ENCODE results near the gene ALX3.
A peak's percentile ranks its signal among the peaks of the same experiment; 100 is the strongest.
"Not testable (repeated sequence)": the region's sequence is repeated elsewhere in the genome, so short reads cannot be mapped to it uniquely, and the experiment has no call there.

ALX3 gene

DNA sequence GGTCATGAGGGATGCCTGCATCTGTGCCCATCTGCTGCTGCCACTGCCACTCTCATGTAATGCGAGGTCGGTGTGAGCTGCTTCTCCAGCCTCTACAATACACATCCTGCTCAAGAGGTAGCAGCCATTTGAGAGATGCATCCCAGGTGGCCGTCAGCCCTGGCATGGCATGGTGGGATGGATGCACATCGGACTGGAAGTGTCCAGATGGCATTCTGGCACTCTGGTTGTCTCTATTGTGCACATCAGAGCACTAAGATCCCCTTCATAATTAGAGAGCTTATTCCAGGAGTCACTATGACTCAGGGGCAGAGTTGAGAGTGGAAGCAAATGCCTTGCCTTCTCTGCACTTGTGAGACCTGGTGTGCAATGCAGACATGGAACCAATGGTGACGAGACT is 32.2 kb downstream of the ALX3 start:
- no peak for DNase-seq

DNA sequence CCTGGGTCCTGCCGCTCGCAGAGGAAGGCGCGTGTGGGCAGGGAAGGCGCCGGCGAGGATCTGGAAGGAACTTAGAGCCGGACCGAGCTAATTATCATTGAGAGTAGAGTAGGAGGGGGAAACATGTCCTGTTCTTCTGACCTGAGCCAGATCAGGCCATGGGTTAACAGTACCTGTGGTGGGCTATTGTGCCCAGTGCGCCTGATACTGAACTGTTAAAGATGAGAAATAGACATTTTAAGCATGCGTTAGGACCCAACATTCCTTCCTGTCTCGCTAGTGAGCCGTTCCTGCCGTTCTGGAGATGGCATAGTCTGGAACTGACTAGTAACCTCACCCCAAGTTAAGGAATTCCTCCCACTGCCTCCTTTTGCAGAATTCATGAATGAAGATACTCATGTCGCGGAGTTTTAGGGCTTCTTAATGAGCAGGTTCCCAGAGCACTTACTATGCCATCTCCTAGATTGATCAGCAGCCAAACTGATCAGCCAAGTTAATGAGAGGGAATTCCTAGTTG is 35.2 kb downstream of the ALX3 start:
- no peak for DNase-seq

DNA sequence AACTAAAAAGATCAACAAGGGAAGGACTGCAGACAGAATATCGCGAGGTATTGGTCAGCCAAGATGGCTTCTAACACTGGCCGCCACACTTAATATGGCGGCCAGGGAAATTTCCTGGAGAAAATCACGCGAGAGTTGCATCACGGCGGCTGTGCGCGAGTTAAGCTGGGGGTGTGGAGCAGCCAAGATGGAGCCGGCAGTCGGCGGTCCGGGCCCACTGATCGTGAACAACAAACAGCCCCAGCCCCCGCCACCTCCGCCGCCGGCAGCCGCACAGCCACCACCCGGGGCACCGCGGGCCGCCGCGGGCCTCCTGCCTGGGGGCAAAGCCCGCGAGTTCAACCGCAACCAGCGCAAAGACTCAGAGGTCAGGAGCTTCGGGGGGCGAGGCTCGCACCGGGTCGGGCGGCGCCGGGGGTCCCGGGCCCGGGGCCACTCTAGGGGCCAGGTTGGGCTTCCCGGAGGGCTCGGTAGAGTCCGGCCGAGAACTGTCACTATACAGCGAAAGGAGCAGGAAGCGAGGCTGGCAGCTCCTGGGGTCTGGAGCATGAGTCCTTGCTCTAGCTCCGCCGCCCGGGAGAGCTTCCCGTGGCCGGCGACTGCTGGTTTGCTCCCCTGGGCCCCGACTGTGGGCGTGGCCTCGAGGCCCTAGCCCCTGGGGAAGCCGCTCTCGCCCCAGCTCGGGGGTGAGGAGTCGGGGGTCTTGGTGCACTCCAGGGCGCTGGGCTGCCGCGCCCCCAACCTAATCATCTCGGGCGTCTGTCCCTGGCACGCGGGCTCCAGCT is 35.8 kb downstream of the ALX3 start, which contains the start of gene STRIP1:
TSS of gene STRIP1 (plus strand) at position 174 of the 785 bp plus-strand sequence. CDS start at position 188, 14 bp downstream.
- peak; percentile 98 for DNase-seq

DNA sequence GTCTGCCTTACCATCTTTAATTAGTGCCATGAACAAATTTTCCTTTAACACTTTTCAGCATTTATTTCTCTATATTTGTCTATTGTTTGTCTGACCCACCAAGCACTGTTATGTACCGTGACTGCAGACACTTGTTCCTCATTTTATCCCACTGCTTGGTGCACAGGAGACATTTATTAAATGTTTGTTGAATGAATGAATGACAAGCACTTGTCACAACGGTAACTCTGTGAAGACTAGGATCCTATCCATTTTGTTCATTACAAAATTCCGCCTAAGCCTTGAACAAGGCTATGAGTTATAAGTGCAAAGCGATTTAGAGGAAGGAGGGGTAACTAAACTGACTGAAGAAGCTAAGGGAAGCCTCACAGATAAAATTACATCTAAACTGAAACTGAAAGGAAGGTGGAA is 36.4 kb downstream of the ALX3 start:
- DNase-seq, result no peak

DNA sequence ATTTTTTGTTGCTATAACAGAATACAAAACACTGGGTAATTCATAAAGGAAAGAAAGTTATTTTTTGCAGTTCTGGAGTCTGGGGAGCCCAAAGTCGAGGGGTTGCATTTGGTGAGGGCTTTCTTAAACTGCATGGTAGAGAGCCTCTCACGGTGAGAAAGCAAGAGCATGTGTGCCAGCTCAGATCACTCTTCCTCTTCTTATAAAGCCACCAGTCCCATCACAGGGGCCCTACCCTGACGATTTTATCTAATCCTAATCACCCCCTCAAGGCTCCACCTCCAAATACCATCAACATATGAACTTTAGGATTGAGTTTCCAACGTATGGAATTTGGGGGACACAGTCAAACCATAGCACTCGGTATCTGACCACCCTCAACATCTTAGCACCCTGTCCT is 37.1 kb downstream of the ALX3 start:
- DNase-seq, result no peak

DNA sequence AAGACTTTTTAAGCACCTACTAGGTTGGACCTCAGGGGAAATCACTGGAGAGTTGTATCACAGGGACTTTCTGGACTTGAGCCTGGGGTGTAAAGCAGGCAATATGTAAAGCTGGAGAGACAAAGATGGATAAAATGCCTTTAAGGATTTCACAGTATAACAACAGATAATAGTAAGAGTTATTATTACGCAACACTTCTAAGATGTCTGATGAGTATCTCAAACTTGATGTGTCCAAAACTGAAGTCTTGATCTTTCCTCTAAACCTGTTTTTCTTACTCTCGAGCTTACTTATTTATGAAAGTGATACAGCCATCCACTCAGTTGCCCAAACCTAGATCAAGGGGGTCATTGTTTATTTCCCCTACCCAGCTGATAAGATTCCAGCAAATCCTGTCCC is 38.1 kb downstream of the ALX3 start:
- no peak for DNase-seq

DNA sequence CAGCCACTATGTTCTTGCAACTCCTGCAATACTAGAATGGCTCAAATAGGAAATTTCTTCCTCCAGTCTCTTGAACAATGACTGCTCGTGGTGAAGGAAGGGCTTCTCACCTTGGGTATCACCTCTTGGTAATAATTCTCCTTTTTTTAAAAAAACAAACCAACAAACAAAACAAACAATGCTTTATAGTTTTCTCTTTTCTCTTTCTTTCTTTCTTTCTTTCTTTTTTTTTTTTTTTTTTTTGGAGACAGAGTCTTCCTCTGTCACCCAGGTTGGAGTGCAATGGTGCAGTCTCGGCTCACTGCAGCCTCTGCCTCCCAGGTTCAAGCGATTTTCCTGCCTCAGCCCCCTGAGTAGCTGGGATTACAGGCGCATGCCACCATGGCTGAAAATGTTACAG is 39.8 kb downstream of the ALX3 start:
- DNase-seq, result not testable (repeated sequence)

DNA sequence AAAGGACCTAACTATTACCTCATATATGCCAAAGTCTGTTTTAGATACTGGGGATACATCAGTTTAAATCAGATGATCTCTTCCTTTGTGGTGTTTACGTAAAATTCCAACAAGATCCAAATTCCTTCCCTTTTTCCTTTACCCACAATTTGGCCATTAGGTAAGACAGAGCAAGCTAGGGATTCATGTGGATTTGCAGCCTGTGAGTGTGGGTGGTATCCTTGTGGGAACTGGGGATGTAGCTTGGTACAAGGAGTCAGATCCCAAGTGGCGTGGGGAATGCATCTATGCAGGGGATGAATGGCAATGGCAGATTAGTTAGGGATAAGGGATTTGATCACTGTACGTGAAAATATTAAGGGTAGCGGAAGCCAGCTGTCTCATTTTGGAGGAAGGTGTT is 45.9 kb downstream of the ALX3 start:
- DNase-seq, result no peak

DNA sequence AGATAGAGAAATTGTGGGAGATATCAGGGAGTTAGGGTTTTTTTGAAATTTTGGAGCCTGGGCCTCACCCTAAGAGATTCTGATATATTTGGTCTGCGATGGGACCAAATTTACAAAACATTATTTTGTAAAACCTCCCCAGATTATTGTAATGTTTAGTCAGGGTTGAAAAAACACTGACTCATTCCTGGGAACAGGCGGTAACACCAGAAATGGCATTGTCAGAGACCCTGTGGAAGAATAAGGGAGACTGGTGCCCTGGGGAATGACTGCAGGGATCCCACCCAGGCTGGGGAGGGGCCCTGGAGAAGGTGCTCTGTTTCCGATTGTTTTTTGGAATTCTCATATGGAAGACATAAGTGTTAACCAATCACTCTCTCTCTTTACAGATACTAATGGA is 49.2 kb downstream of the ALX3 start:
- DNase-seq, result no peak

DNA sequence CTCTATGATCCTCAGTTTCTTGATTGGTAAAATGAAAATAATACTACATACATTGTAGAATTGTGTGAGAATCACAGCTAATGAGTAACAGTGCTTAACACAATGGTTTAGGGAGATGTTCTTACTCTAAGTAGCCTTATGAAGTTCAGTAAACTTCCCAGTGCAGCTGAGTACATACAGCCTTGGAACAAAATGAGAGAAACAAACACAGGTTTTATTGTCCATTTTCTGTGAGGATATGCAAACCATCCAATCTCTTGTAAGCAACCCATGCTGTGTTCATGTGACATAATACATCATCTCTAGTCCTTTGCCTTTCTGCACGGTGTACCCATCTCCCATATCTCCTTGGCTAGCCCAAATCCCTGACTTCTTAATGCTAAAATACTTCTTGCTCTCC is 50.7 kb downstream of the ALX3 start:
- DNase-seq, result no peak

DNA sequence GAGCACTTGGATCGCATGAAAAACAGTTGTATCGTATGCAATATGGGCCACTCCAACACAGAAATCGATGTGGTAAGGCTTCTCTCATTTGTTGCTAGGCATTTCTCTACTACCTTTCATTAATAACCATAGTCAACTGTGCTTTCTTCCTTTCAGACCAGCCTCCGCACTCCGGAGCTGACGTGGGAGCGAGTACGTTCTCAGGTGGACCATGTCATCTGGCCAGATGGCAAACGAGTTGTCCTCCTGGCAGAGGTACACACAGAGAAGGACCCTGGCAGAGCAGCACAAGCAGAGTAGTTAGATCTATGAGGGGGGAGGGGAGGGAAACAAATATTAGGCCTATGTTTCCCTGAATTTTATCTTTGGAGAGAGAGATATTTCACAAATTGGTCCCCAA is 52.1 kb downstream of the ALX3 start:
- DNase-seq, result no peak

DNA sequence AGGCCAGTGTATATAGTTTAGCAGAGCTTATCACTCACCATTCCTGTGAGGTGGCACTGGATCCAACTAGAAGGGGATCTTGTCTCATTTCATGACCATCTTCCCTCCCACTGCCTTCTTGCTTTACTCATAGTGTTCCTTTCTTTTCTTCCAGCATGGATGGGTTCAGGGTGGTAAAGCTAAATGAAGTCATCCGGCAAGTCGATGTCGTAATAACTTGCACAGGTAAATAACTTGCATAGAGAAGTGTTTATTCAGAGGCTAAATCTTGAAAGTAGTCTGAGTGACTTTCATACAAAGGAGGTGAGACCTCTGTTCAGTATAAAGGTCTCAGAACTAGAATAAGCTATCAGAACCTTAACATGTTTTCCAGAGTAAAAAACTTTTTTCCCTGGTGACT is 52.7 kb downstream of the ALX3 start:
- DNase-seq, result no peak

DNA sequence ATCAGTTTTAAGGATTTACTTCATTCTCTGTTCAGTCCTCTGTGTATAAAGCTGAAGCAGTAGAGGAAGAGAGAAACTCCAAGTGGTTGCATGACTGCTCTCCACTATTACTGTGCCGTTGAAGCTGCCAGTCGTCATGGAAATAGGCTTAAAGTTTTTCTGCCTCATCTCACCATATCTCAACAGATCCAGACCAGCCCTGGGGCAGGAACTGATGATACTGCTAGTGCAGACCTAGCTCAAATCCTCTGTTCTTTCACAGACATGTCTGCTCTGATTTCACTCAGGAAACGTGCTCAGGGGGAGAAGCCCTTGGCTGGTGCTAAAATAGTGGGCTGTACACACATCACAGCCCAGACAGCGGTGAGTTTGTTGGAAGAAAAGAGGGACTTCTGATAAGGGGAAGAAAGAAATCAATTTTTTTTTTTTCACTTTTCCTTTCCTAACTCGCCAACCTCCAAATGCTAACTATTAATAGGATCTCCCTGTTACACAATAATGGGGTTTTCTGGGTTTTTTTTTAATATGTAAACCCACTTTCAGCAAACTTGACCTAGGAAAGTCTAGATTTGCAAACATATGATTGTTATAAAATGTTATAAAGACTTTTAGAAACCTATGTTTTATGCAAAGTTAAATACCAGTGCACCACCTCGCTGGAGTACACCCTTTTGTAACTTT is 58.2 kb downstream of the ALX3 start:
- no peak for DNase-seq

DNA sequence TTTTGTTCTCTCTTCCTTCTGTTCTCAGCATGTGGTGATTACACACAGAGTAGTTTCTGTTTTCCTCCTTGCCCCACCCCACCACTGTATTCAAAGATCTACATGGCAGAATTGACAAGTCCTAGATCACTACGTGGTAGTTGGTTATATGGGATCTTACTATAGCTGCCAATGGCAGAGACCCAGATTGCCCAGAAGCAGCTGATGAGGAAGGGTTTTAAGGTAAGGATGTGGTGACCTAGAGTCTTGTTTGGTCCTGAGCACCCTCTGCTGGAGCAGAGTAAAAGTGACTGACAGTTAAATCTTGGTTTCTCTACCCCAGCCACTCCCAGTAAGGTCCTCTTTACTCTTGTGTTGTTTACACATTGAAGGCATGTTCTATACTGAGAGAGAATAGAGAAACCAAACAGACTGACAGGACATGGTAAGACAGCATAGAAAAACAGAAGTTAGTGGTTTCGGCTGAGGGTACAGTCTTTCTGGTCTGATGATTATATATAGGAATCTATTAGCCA is 58.9 kb downstream of the ALX3 start:
- DNase-seq, result peak; percentile 64

Measured in fibroblast of upper back skin (primary cell).